Measurements from ENCODE around the gene PJA1.

The PJA1 gene

GRCh38 chrX:69170319-69170718 is 5.1 kb upstream of the PJA1 start:
- DNase-seq = no peak

GRCh38 chrX:69163936-69164741 is 1.1 kb downstream of the PJA1 start:
- peak; percentile 5 to 62 for DNase-seq

- no peak for DNase-seq
Measured at GRCh38 chrX:69162361-69162865, 2.8 kb downstream of the PJA1 start.

GRCh38 chrX:69161786-69162349 is 3.4 kb downstream of the PJA1 start:
- DNase-seq = no peak

GRCh38 chrX:69161371-69161770 is 3.9 kb downstream of the PJA1 start:
- DNase-seq = no peak

GRCh38 chrX:69158166-69158980 is 6.9 kb downstream of the PJA1 start:
- DNase-seq = peak; percentile 25 to 70

GRCh38 chrX:69156638-69157037 is 8.6 kb downstream of the PJA1 start:
- DNase-seq = no peak

- DNase-seq = no peak
Measured at GRCh38 chrX:69155786-69156520, 9.3 kb downstream of the PJA1 start.

- no peak for DNase-seq
Measured at GRCh38 chrX:69154051-69154450, 11.2 kb downstream of the PJA1 start.

GRCh38 chrX:69153060-69153730 is 12.1 kb downstream of the PJA1 start:
- no peak for DNase-seq

- DNase-seq = no peak
Measured at GRCh38 chrX:69152417-69152841, 12.8 kb downstream of the PJA1 start.

- no peak for DNase-seq
Measured at GRCh38 chrX:69151866-69152284, 13.4 kb downstream of the PJA1 start.

GRCh38 chrX:69150281-69150960 is 14.8 kb downstream of the PJA1 start:
- no peak for DNase-seq

- DNase-seq = no peak
Measured at GRCh38 chrX:69149466-69150280, 15.6 kb downstream of the PJA1 start.

- no peak for DNase-seq
Measured at GRCh38 chrX:69148946-69149345, 16.3 kb downstream of the PJA1 start.

GRCh38 chrX:69146739-69147138 is 18.5 kb downstream of the PJA1 start:
- no peak for DNase-seq

- no peak for DNase-seq
Measured at GRCh38 chrX:69145714-69146113, 19.5 kb downstream of the PJA1 start.

- DNase-seq = no peak
Measured at GRCh38 chrX:69144838-69145680, 20.2 kb downstream of the PJA1 start.

GRCh38 chrX:69143530-69143929 is 21.7 kb downstream of the PJA1 start:
- no peak for DNase-seq

Data from NCI-H526 (cell line).